IPS DF 6.9 (cell line): ENCODE measurements around the gene PGR.

Experiments used
- DNase-seq: peaks from one replicate; pipeline ENCODE4 v3.0.0-alpha.2; 2013; ENCODE audit warnings: low read depth, low spot score
- H3K27ac ChIP-seq: one replicate; pipeline ENCODE4 v1.5.1; 2013; ENCODE audit warnings: low read length, control low read depth
- H3K27me3 ChIP-seq: 2 replicates; pipeline ENCODE4 v1.6.1; 2013; ENCODE audit warnings: mild to moderate bottlenecking, low read length; ENCODE audit not compliant: control insufficient read depth, insufficient read depth
- H3K36me3 ChIP-seq: 2 replicates; pipeline ENCODE4 v1.6.1; 2013; ENCODE audit warnings: low read length; ENCODE audit not compliant: control insufficient read depth, insufficient read depth
- H3K4me1 ChIP-seq: 2 replicates; pipeline ENCODE4 v1.6.1; 2013; ENCODE audit warnings: low read length; ENCODE audit not compliant: control insufficient read depth, insufficient read depth
- H3K4me3 ChIP-seq: 2 replicates; pipeline ENCODE4 v1.5.1; 2013; ENCODE audit warnings: mild to moderate bottlenecking, low read length
- H3K9me3 ChIP-seq: 2 replicates; pipeline ENCODE4 v1.6.1; 2013; ENCODE audit warnings: low read length, inconsistent platforms; ENCODE audit not compliant: control insufficient read depth, insufficient read depth
- WGBS: extraction: QIAGEN DNeasy Blood & Tissue Kit; methylation state at CpG from one replicate; pipeline ENCODE4 v1.1.7; 2013; ENCODE audit warnings: mixed read lengths, missing lambda C conversion rate; ENCODE audit not compliant: insufficient read length, insufficient coverage; 5-methylcytosine and 5-hydroxymethylcytosine counted together

Gene PGR

GRCh38 chr11:101063706-101064105 lies 65.9 kb downstream of the PGR start:
- Histone ChIP-seq H3K4me1 (no peaks in the 10 kb centered on the region), H3K27ac (no peak overlapping the region), H3K36me3 (no peaks in the 10 kb centered on the region), H3K4me3 (no peak overlapping the region), H3K9me3 (no peaks in the 10 kb centered on the region), H3K27me3 (no peaks in the 10 kb centered on the region)
- no peak for DNase-seq
- WGBS = no CpG with 5 or more reads among the region's 3 CpGs

- no peak overlapping the region for H3K27ac ChIP-seq
- no peaks in the 10 kb centered on the region for H3K27me3 ChIP-seq
- 100% methylated on average over 1 of the region's 2 CpGs for WGBS
- H3K4me3 ChIP-seq = no peak overlapping the region
- H3K36me3 ChIP-seq = no peaks in the 10 kb centered on the region
- DNase-seq = no peak
- no peaks in the 10 kb centered on the region for H3K4me1 ChIP-seq
- no peaks in the 10 kb centered on the region for H3K9me3 ChIP-seq
Observed at GRCh38 chr11:101061606-101062005, 68.0 kb downstream of the PGR start.

- no peaks in the 10 kb centered on the region for H3K9me3 ChIP-seq
- H3K27me3 ChIP-seq = no peaks in the 10 kb centered on the region
- WGBS = no CpG with 5 or more reads among the region's 4 CpGs
- no peaks in the 10 kb centered on the region for H3K4me1 ChIP-seq
- no peak overlapping the region for H3K4me3 ChIP-seq
- DNase-seq = no peak
- no peaks in the 10 kb centered on the region for H3K36me3 ChIP-seq
- H3K27ac ChIP-seq = no peak overlapping the region
Observed at GRCh38 chr11:101059331-101059730, 70.3 kb downstream of the PGR start.

- no CpG with 5 or more reads among the region's 1 CpG for WGBS
- Histone ChIP-seq H3K9me3 (no peaks in the 10 kb centered on the region), H3K27ac (no peak overlapping the region), H3K27me3 (no peaks in the 10 kb centered on the region), H3K36me3 (no peaks in the 10 kb centered on the region), H3K4me3 (no peak overlapping the region), H3K4me1 (no peaks in the 10 kb centered on the region)
- no peak for DNase-seq
Observed at GRCh38 chr11:101053492-101053891, 76.1 kb downstream of the PGR start.

- Histone ChIP-seq H3K27ac (no peak overlapping the region), H3K36me3 (no peaks in the 10 kb centered on the region), H3K4me3 (no peak overlapping the region), H3K27me3 (no peaks in the 10 kb centered on the region), H3K4me1 (no peaks in the 10 kb centered on the region), H3K9me3 (no peaks in the 10 kb centered on the region)
- WGBS = no CpG with 5 or more reads among the region's 2 CpGs
- DNase-seq = no peak
Observed at GRCh38 chr11:101051677-101052076, 77.9 kb downstream of the PGR start.

- Histone ChIP-seq H3K36me3 (no peaks in the 10 kb centered on the region), H3K9me3 (no peaks in the 10 kb centered on the region), H3K4me3 (no peak overlapping the region), H3K4me1 (no peaks in the 10 kb centered on the region), H3K27me3 (no peaks in the 10 kb centered on the region), H3K27ac (no peak overlapping the region)
- DNase-seq = no peak
- WGBS = no CpG with 5 or more reads among the region's 2 CpGs
Observed at GRCh38 chr11:101049813-101050212, 79.8 kb downstream of the PGR start.

GRCh38 chr11:101049123-101049522 lies 80.5 kb downstream of the PGR start:
- DNase-seq = no peak
- WGBS = no CpG with 5 or more reads among the region's 4 CpGs
- Histone ChIP-seq H3K4me1 (no peaks in the 10 kb centered on the region), H3K36me3 (no peaks in the 10 kb centered on the region), H3K9me3 (no peaks in the 10 kb centered on the region), H3K27ac (no peak overlapping the region), H3K4me3 (no peak overlapping the region), H3K27me3 (no peaks in the 10 kb centered on the region)

GRCh38 chr11:101048479-101048878 lies 81.1 kb downstream of the PGR start:
- no peaks in the 10 kb centered on the region for H3K27me3 ChIP-seq
- no peak overlapping the region for H3K4me3 ChIP-seq
- no peak overlapping the region for H3K27ac ChIP-seq
- no peaks in the 10 kb centered on the region for H3K36me3 ChIP-seq
- H3K4me1 ChIP-seq = no peaks in the 10 kb centered on the region
- DNase-seq = no peak
- WGBS = no CpG with 5 or more reads among the region's 5 CpGs
- H3K9me3 ChIP-seq = no peaks in the 10 kb centered on the region

- Histone ChIP-seq H3K4me3 (no peak overlapping the region), H3K4me1 (no peaks in the 10 kb centered on the region), H3K9me3 (no peaks in the 10 kb centered on the region), H3K27ac (no peak overlapping the region), H3K36me3 (no peaks in the 10 kb centered on the region), H3K27me3 (no peaks in the 10 kb centered on the region)
- WGBS = no CpG with 5 or more reads among the region's 2 CpGs
- DNase-seq = no peak
Observed at GRCh38 chr11:101046947-101047346, 82.7 kb downstream of the PGR start.

GRCh38 chr11:101045415-101045814 lies 84.2 kb downstream of the PGR start:
- WGBS = no CpG with 5 or more reads among the region's 1 CpG
- H3K27ac ChIP-seq = no peak overlapping the region
- DNase-seq = no peak

GRCh38 chr11:101043940-101044339 lies 85.7 kb downstream of the PGR start:
- H3K27me3 ChIP-seq = no peaks in the 10 kb centered on the region
- H3K27ac ChIP-seq = no peak overlapping the region
- no peak for DNase-seq
- no peaks in the 10 kb centered on the region for H3K9me3 ChIP-seq
- WGBS = no CpG with 5 or more reads among the region's 1 CpG
- H3K36me3 ChIP-seq = no peaks in the 10 kb centered on the region
- no peaks in the 10 kb centered on the region for H3K4me1 ChIP-seq
- no peak overlapping the region for H3K4me3 ChIP-seq

More at GRCh38 chr11:101045415-101045814, 84.2 kb downstream of the PGR start:
- Histone ChIP-seq H3K4me1 (no peaks in the 10 kb centered on the region), H3K36me3 (no peaks in the 10 kb centered on the region), H3K9me3 (no peaks in the 10 kb centered on the region), H3K4me3 (no peak overlapping the region), H3K27me3 (no peaks in the 10 kb centered on the region)
